Posterior vena cava (tissue), 2 donors: Measurements from ENCODE around the gene MRPS15. TPM values are rescaled to one million over a fixed set of nuclear protein-coding genes. Genes with fewer than 3 reads are reported as not detected.

Source experiments
- total RNA-seq, 2 donors: library from RNA; stranded (reverse); fragmentation: NEBNext Ultra II Directional; extraction: Animal tissue kit (Norgen Biotek cat#: 25700); gene quantifications; one replicate each; pipeline ENCODE4 v1.2.1, GENCODE V29; 2021
- donor health status: DM: yes; HTN: yes; CAD: no.
- donor health status: DM: yes; HTN: yes; CAD: no.

The MRPS15 gene
- total RNA-seq, 2 donors from 2014 or later, result 46.4 to 48.3 TPM

Other genes starting within 250 kb of the MRPS15 start
- 10 to 100 TPM; 76.6 to 79.1 TPM for gene THRAP3, start 239.9 kb downstream of the MRPS15 start, total RNA-seq
- gene SH3D21, start 158.0 kb downstream of the MRPS15 start, total RNA-seq, result 1 to 10 TPM; 1.6 to 2.8 TPM
- gene EVA1B, start 140.7 kb downstream of the MRPS15 start, total RNA-seq, result 10 to 100 TPM; 38.0 to 39.5 TPM
- gene STK40, start 78.5 kb downstream of the MRPS15 start, total RNA-seq, result 10 to 100 TPM; 68.5 to 94.8 TPM
- gene LSM10, start 66.5 kb downstream of the MRPS15 start, total RNA-seq, result 10 to 100 TPM; 30.7 to 34.8 TPM
- gene OSCP1, start 13.9 kb downstream of the MRPS15 start, total RNA-seq, result 1 to 10 TPM; 5.7 to 7.1 TPM
- gene CSF3R, start 18.5 kb upstream of the MRPS15 start, total RNA-seq, result 10 to 100 TPM; 19.6 to 33.4 TPM